ENCODE results near the gene RAPGEF4.
"Not testable (repeated sequence)": the region's sequence is repeated elsewhere in the genome, so short reads cannot be mapped to it uniquely, and the experiment has no call there.

RAPGEF4 gene

GRCh38 chr2:173037245-173038120 lies 301.8 kb downstream of the RAPGEF4 start:
- no peak for DNase-seq (ENCODE audit: low spot score)

GRCh38 chr2:173038257-173038656 lies 302.6 kb downstream of the RAPGEF4 start:
- in situ Hi-C loops (cut with MboI; ENCODE audit: low pct_unique_long_range_greater_than_20kb, low sequenced_read_pairs, unreplicated experiment); DNase-seq (ENCODE audit: low spot score): not testable (repeated sequence)

More at GRCh38 chr2:173037245-173038120, 301.8 kb downstream of the RAPGEF4 start:
- no peak for TF ChIP-seq CTCF (IDR thresholded peaks at IDR 0.05; ENCODE audit: extremely low read depth, insufficient read depth, missing control alignments)
- in situ Hi-C loops (cut with MboI; ENCODE audit: low pct_unique_long_range_greater_than_20kb, low sequenced_read_pairs, unreplicated experiment) = no loop called here

GRCh38 chr2:173040729-173041128 lies 305.1 kb downstream of the RAPGEF4 start:
- in situ Hi-C loops (cut with MboI; ENCODE audit: low pct_unique_long_range_greater_than_20kb, low sequenced_read_pairs, unreplicated experiment) = no loop called here
- no peak for DNase-seq (ENCODE audit: low spot score)
- TF ChIP-seq CTCF (IDR thresholded peaks at IDR 0.05; ENCODE audit: extremely low read depth, insufficient read depth, missing control alignments) = no peak

GRCh38 chr2:173043476-173043875 lies 307.8 kb downstream of the RAPGEF4 start:
- no peak for DNase-seq (ENCODE audit: low spot score)
- in situ Hi-C loops (cut with MboI; ENCODE audit: low pct_unique_long_range_greater_than_20kb, low sequenced_read_pairs, unreplicated experiment) = no loop called here
- TF ChIP-seq CTCF (IDR thresholded peaks at IDR 0.05; ENCODE audit: extremely low read depth, insufficient read depth, missing control alignments) = no peak

GRCh38 chr2:173043897-173044519 lies 308.4 kb downstream of the RAPGEF4 start:
- TF ChIP-seq CTCF (IDR thresholded peaks at IDR 0.05; ENCODE audit: extremely low read depth, insufficient read depth, missing control alignments) = no peak
- in situ Hi-C loops (cut with MboI; ENCODE audit: low pct_unique_long_range_greater_than_20kb, low sequenced_read_pairs, unreplicated experiment) = no loop called here
- no peak for DNase-seq (ENCODE audit: low spot score)

- in situ Hi-C loops (cut with MboI; ENCODE audit: low pct_unique_long_range_greater_than_20kb, low sequenced_read_pairs, unreplicated experiment) = no loop called here
- no peak for TF ChIP-seq CTCF (IDR thresholded peaks at IDR 0.05; ENCODE audit: extremely low read depth, insufficient read depth, missing control alignments)
- no peak for DNase-seq (ENCODE audit: low spot score)
Measured at GRCh38 chr2:173044686-173045085, 309.0 kb downstream of the RAPGEF4 start.

GRCh38 chr2:173045181-173045580 lies 309.5 kb downstream of the RAPGEF4 start:
- in situ Hi-C loops (cut with MboI; ENCODE audit: low pct_unique_long_range_greater_than_20kb, low sequenced_read_pairs, unreplicated experiment) = no loop called here
- no peak for TF ChIP-seq CTCF (IDR thresholded peaks at IDR 0.05; ENCODE audit: extremely low read depth, insufficient read depth, missing control alignments)
- DNase-seq (ENCODE audit: low spot score) = no peak
